Measurements from ENCODE around the gene LMF1.

DNA sequence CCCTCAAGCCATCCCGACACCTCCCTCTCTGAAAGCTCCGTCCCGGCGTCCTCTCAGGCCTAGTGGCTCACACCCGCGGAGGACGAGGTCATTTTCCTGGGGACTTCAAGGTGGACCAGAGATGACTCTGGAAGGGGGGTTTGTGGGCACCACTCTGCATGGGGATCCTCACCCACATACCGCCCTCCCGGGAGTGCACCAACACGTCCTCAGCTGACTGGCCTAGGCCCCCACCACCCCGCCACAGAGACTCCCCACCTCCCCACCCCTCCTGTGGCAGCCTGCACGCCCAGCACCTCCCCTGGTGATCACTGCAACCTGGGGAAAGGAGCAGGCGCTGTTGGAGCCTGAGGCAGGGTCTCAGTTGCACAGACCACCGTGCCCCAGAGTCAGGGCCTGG lies 8.4 kb upstream of the LMF1 start:
- TF ChIP-seq, protein P1, sequence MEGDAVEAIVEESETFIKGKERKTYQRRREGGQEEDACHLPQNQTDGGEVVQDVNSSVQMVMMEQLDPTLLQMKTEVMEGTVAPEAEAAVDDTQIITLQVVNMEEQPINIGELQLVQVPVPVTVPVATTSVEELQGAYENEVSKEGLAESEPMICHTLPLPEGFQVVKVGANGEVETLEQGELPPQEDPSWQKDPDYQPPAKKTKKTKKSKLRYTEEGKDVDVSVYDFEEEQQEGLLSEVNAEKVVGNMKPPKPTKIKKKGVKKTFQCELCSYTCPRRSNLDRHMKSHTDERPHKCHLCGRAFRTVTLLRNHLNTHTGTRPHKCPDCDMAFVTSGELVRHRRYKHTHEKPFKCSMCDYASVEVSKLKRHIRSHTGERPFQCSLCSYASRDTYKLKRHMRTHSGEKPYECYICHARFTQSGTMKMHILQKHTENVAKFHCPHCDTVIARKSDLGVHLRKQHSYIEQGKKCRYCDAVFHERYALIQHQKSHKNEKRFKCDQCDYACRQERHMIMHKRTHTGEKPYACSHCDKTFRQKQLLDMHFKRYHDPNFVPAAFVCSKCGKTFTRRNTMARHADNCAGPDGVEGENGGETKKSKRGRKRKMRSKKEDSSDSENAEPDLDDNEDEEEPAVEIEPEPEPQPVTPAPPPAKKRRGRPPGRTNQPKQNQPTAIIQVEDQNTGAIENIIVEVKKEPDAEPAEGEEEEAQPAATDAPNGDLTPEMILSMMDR (IDR thresholded peaks at IDR 0.05) = no peak
- TF ChIP-seq POLR2A (IDR thresholded peaks at IDR 0.05) (no peak), POLR2AphosphoS5 (IDR thresholded peaks at IDR 0.05) (no peak)

Measured in prostate gland (tissue), 2 donors.